Measurements from ENCODE around the gene MYBPHL.

DNA sequence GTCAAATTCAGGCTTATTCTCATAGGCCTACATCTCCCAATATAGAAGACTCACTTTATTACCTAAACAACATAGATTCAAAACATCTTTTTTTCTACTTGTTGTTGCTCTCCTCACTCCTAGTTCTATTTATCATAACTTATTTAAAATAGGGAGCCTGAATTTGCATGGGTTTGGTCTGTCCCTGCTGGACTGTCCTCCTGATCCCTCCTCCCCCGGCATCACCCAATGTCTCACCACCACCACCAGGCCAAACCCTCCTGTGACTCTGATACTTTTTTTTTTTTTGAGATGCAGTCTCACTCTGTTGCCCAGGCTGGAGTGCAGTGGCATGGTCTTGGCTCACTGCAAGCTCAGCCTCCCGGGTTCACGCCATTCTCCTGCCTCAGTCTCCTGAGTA lies 31.8 kb upstream of the MYBPHL start:
- no peak for TF ChIP-seq EZH2 (IDR thresholded peaks at IDR 0.05; ENCODE audit: insufficient read depth, poor library complexity, severe bottlenecking)
- TF ChIP-seq EZH2phosphoT487 (IDR thresholded peaks at IDR 0.05; ENCODE audit: insufficient read depth, low read depth) = no peak

Data from GM23248 (cell line).